Activated CD8-positive, alpha-beta T cell treated with anti-CD3 and anti-CD28 coated beads for 36 hours (primary cell): ENCODE data around the gene TFAP2B. TPM values are rescaled to one million over a fixed set of nuclear protein-coding genes. Genes with fewer than 3 reads are reported as not detected.

Source experiments
- ATAC-seq: fragments of 200-7000 bp; cut with Tn5 transposase; one replicate; pipeline ENCODE4 v1.10.0; 2021; ENCODE audit warnings: mild to moderate bottlenecking, moderate library complexity
- CTCF ChIA-PET: fragments of 350-600 bp; sonication (Branson Sonifier 250); formaldehyde crosslinking; loops from one replicate; lab custom pipeline; 2021; ENCODE audit warnings: antibody characterized with exemption; lab: Charles Lee
- POLR2A ChIA-PET: fragments of 350-600 bp; sonication (Branson Sonifier 250); formaldehyde crosslinking; loops from one replicate; lab custom pipeline; 2021; ENCODE audit warnings: antibody characterized with exemption; lab: Charles Lee
- DNase-seq: peaks from one replicate; pipeline ENCODE4 v3.0.0-alpha.2; 2020
- H3K27ac Mint-ChIP-seq: one replicate; pipeline ENCODE4 v1.8.0; 2021; ENCODE audit warnings: mild to moderate bottlenecking, mixed read lengths
- H3K27me3 Mint-ChIP-seq: one replicate; pipeline ENCODE4 v1.8.0; 2021; ENCODE audit warnings: mixed read lengths
- H3K36me3 Mint-ChIP-seq: one replicate; pipeline ENCODE4 v1.8.0; 2021; ENCODE audit warnings: low read depth, mixed read lengths
- H3K4me1 Mint-ChIP-seq: one replicate; pipeline ENCODE4 v1.8.0; 2021; ENCODE audit warnings: low read depth, mixed read lengths
- H3K4me3 Mint-ChIP-seq: one replicate; pipeline ENCODE4 v1.8.0; 2021; ENCODE audit warnings: mild to moderate bottlenecking, moderate library complexity, mixed read lengths
- H3K9me3 Mint-ChIP-seq: one replicate; pipeline ENCODE4 v1.8.0; 2021; ENCODE audit warnings: mixed read lengths
- intact Hi-C: fragments of 100-400 bp; cut with micrococcal nuclease; formaldehyde crosslinking; loops from one replicate; pipeline ENCODE4 v1.10.0; 2022
- total RNA-seq, 2 experiments: library from RNA; stranded (reverse); gene quantifications; one replicate each; pipeline ENCODE4 v1.2.3, GENCODE V29; 2021
- TF ChIP-seq, protein P1 (sequence below): fragments of 200-600 bp; IDR thresholded peaks from one replicate; pipeline ENCODE4 v1.8.0; 2022; ENCODE audit warnings: antibody characterized with exemption, mild to moderate bottlenecking

The TFAP2B gene
- total RNA-seq, 2 experiments from 2014 or later = not detected

DNA sequence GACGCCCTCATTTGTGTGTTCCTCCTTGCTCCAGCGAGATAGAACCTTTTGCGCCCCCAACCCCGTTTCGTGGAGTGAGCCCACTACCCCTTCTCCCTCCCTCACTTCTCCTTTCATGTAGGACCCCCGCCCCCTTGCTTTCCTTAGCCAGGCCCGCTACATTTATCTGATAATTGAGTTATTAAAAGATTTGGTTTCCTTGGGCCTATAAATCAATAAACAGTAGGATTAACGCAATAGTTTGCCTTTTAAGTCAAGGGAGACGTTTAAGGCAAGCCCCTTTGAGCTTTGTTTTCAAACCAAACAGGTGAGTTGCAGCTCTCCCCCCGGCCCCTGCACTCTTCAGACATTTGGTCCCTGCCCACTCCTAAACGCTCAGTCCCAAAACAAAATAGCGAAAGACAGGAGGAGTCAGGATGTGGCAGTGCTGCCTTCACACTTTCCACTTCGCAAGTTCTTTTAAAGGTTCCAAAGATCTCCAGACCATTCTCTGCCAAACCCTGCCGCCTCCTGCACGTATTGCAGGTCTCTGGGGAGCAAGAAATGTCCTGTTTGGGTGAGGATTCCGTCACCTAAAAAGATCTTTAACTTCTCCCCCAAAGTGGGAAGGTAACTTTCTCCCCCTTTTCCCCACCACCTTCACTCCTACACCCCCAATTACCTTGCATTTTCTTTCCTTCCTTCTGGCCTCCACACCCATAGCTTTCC, 27.6 kb downstream of the TFAP2B start:
- Mint-ChIP-seq H3K36me3 (no peaks in the 10 kb centered on the region), H3K27me3 (peaks cover 76% of the 10 kb centered on the region), H3K4me3 (no peak overlapping the region), H3K9me3 (no peaks in the 10 kb centered on the region), H3K4me1 (no peaks in the 10 kb centered on the region), H3K27ac (no peak overlapping the region)
- DNase-seq (no peak), ATAC-seq (no peak)
- ChIA-PET POLR2A (no interaction called here), CTCF (no interaction called here)
- TF ChIP-seq, protein P1, sequence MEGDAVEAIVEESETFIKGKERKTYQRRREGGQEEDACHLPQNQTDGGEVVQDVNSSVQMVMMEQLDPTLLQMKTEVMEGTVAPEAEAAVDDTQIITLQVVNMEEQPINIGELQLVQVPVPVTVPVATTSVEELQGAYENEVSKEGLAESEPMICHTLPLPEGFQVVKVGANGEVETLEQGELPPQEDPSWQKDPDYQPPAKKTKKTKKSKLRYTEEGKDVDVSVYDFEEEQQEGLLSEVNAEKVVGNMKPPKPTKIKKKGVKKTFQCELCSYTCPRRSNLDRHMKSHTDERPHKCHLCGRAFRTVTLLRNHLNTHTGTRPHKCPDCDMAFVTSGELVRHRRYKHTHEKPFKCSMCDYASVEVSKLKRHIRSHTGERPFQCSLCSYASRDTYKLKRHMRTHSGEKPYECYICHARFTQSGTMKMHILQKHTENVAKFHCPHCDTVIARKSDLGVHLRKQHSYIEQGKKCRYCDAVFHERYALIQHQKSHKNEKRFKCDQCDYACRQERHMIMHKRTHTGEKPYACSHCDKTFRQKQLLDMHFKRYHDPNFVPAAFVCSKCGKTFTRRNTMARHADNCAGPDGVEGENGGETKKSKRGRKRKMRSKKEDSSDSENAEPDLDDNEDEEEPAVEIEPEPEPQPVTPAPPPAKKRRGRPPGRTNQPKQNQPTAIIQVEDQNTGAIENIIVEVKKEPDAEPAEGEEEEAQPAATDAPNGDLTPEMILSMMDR = no peak
- intact Hi-C loops = loop anchor here (10.0 kb wide), 1 partner anchor 131 kb away; the partner anchor contains the start of gene TFAP2D

DNA sequence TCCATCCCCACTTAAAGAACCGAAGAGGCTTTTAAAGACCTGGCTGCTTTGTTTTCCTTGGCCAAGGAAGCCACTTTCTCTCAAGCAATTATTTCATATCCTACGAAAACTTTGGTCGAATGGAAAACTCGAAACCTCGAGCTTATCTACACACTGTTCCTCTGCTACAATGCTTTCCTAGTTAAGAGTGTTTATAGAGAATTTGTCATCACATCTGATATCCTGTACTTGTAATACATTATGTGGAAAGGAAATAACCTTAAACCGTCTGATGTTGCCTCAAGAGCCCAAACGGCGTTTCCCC, 28.1 kb downstream of the TFAP2B start:
- TF ChIP-seq, protein P1 = no peak
- Mint-ChIP-seq H3K36me3 (no peaks in the 10 kb centered on the region), H3K27ac (no peak overlapping the region), H3K4me1 (no peaks in the 10 kb centered on the region), H3K4me3 (no peak overlapping the region), H3K9me3 (no peaks in the 10 kb centered on the region), H3K27me3 (peaks cover 76% of the 10 kb centered on the region)
- CTCF ChIA-PET = no interaction called here
- no peak for ATAC-seq
- no peak for DNase-seq
- intact Hi-C loops = loop anchor here (10.0 kb wide), 1 partner anchor 132 kb away; the partner anchor contains the start of gene TFAP2D
- POLR2A ChIA-PET = no interaction called here

DNA sequence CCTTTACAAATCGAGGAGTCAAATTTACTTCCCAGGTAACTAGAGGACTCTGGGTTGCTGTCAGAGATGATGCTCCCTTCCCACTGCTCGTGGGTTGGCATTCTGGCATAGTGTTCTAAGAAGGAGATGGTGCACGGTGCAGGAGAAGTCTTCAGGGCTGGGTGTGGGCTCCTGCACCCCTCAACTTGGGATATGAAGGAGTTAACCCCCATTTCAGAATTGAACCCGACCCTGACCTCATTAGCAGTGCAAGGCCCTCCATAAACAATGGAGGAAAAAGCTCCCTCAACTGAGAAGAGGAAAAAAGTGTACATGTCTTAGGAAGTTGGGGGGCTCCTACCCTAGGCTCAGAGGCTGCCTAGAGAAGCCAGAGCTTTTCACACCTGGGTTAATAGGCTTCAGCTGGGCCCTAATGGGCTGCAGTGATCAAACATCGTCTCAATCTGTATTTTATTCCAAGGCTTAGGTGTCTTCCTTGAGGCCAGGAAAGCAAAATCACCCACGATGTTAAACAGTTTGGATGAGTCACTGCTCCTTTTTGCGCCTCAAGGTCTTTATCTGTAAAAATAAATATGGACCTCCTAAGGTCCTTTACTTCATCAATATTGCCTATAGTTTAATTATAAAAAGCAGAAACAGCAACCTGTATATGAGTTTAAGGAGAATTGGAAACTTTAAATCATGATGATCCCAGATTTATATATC, 29.4 kb downstream of the TFAP2B start:
- intact Hi-C loops = loop anchor here (10.0 kb wide), 1 partner anchor 133 kb away; the partner anchor contains the start of gene TFAP2D
- peaks cover 77% of the 10 kb centered on the region for H3K27me3 Mint-ChIP-seq
- no peaks in the 10 kb centered on the region for H3K36me3 Mint-ChIP-seq
- H3K27ac Mint-ChIP-seq = no peak overlapping the region
- DNase-seq (no peak), ATAC-seq (no peak)
- TF ChIP-seq, protein P1 = no peak
- H3K9me3 Mint-ChIP-seq = no peaks in the 10 kb centered on the region
- CTCF ChIA-PET = no interaction called here
- no peak overlapping the region for H3K4me3 Mint-ChIP-seq
- no peaks in the 10 kb centered on the region for H3K4me1 Mint-ChIP-seq
- POLR2A ChIA-PET = no interaction called here

DNA sequence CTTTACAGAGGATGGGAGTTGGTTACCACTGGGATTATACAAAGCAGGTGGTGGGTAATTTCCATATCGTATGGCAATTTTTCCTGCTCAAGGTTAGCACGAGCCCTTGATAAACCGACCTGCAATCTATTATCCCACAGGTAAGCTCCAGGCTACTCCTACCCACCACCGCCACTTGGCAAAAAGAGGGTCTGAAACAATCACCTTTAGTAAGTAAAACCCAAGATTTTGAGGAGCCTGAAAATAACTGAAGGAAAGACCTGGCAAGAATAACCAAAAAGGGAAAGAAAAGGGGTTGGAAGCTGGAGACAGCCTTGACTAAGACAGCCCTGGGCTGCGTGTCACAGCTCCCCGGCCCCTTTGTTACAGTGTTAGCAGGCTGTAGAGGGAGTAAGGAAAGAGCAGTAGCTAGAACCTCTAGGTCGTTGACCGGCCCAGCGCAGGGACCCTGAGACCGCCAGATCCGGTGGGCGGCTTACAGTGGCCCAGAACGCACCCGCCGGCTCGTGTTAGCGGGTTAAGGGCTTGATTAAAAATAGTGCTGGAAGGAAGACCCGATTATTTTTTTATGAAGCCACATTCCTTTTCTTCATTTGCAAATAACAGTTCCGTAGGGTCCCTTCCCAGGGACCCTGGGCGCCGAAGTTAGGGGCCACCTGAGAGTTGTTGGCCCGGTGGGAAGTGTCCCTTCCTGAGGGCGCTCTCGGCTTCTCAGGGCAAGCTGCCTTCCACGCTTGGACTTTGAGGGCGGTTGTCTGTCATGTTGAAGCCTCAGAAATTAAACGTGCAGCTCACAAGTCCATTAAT, 30.5 kb downstream of the TFAP2B start:
- ATAC-seq (no peak), DNase-seq (no peak)
- H3K27ac Mint-ChIP-seq = no peak overlapping the region
- POLR2A ChIA-PET = no interaction called here
- CTCF ChIA-PET = interaction anchor here (1.0 kb wide), 1 partner anchor 9 kb away, joined by 3 read pairs; no protein-coding TSS in a partner anchor
- H3K4me1 Mint-ChIP-seq = no peaks in the 10 kb centered on the region
- H3K27me3 Mint-ChIP-seq = peaks cover 71% of the 10 kb centered on the region
- H3K4me3 Mint-ChIP-seq = no peak overlapping the region
- H3K36me3 Mint-ChIP-seq = no peaks in the 10 kb centered on the region
- no peaks in the 10 kb centered on the region for H3K9me3 Mint-ChIP-seq
- TF ChIP-seq, protein P1 = no peak
- intact Hi-C loops = loop anchor here (10.0 kb wide), 1 partner anchor 134 kb away; the partner anchor contains the start of gene TFAP2D
